H1 (cell line): ENCODE data around the gene LAMC3.

Experiments used
- CHD1 ChIP-seq: IDR thresholded peaks from 2 replicates; pipeline ENCODE4 v1.6.1; 2012; ENCODE audit warnings: low read depth, low read length, improper control_type of control experiment
- YY1 ChIP-seq: IDR thresholded peaks from 2 replicates; pipeline ENCODE4 v1.6.1; 2011; ENCODE audit warnings: low read depth, mild to moderate bottlenecking, low read length

GRCh38 chr9:131008909-131009618, at the start of gene LAMC3:
- TF ChIP-seq YY1 (0 out of 2 replicates have a peak, but pooled peaks have one; percentile 15), CHD1 (no peak)
